Activated CD4-positive, alpha-beta T cell treated with anti-CD3 and anti-CD28 coated beads, Interleukin-2, amount 10 ng/mL, durations not matched to agents 7 days and 5 days (primary cell): Measurements from ENCODE around the gene CDX1. TPM values are rescaled to one million over a fixed set of nuclear protein-coding genes. Genes with fewer than 3 reads are reported as not detected.

ENCODE experiments used
- CTCF ChIA-PET: fragments of 350-600 bp; sonication (Branson Sonifier 250); formaldehyde crosslinking; loops from one replicate; lab custom pipeline; 2021; ENCODE audit warnings: antibody characterized with exemption; lab: Charles Lee
- POLR2A ChIA-PET: fragments of 350-600 bp; sonication (Branson Sonifier 250); formaldehyde crosslinking; loops from one replicate; lab custom pipeline; 2021; ENCODE audit warnings: antibody characterized with exemption; lab: Charles Lee
- DNase-seq: peaks from one replicate; pipeline ENCODE4 v3.0.0-alpha.2; 2020
- H3K27ac Mint-ChIP-seq: one replicate; pipeline ENCODE4 v1.8.0; 2021; ENCODE audit warnings: mild to moderate bottlenecking, moderate library complexity, mixed read lengths
- H3K27me3 Mint-ChIP-seq: one replicate; pipeline ENCODE4 v1.8.0; 2021; ENCODE audit warnings: mixed read lengths
- H3K36me3 Mint-ChIP-seq: one replicate; pipeline ENCODE4 v1.8.0; 2021; ENCODE audit warnings: low read depth, mixed read lengths
- H3K4me1 Mint-ChIP-seq: one replicate; pipeline ENCODE4 v1.8.0; 2021; ENCODE audit warnings: mixed read lengths
- H3K4me3 Mint-ChIP-seq: one replicate; pipeline ENCODE4 v1.8.0; 2021; ENCODE audit warnings: mild to moderate bottlenecking, moderate library complexity, mixed read lengths
- H3K9me3 Mint-ChIP-seq: one replicate; pipeline ENCODE4 v1.8.0; 2021; ENCODE audit warnings: mixed read lengths
- total RNA-seq, 2 experiments: library from RNA; stranded (reverse); gene quantifications; one replicate each; pipeline ENCODE4 v1.2.3, GENCODE V29; 2021

CDX1 gene
- total RNA-seq, 2 experiments from 2014 or later, result not detected

GRCh38 chr5:150143350-150144245 lies 23.0 kb upstream of the CDX1 start:
- CTCF ChIA-PET, result no interaction called here
- Mint-ChIP-seq H3K9me3 (no peaks in the 10 kb centered on the region), H3K27ac (no peak overlapping the region)

GRCh38 chr5:150144246-150144801 lies 22.3 kb upstream of the CDX1 start:
- DNase-seq, result no peak
- H3K4me3 Mint-ChIP-seq, result no peak overlapping the region
- no peaks in the 10 kb centered on the region for H3K36me3 Mint-ChIP-seq
- CTCF ChIA-PET, result interaction anchor here (1.3 to 1.7 kb wide), 3 partner anchors 11 to 14 kb away, joined by 3 to 5 read pairs (median 4); no protein-coding TSS in a partner anchor
- no peaks in the 10 kb centered on the region for H3K27me3 Mint-ChIP-seq
- H3K27ac Mint-ChIP-seq, result no peak overlapping the region
- H3K4me1 Mint-ChIP-seq, result peaks cover 23% of the 10 kb centered on the region
- POLR2A ChIA-PET, result no interaction called here
- H3K9me3 Mint-ChIP-seq, result no peaks in the 10 kb centered on the region

More at GRCh38 chr5:150143350-150144245, 23.0 kb upstream of the CDX1 start:
- H3K4me3 Mint-ChIP-seq, result no peak overlapping the region
- no peak for DNase-seq
- no peaks in the 10 kb centered on the region for H3K27me3 Mint-ChIP-seq
- peaks cover 16% of the 10 kb centered on the region for H3K4me1 Mint-ChIP-seq
- POLR2A ChIA-PET, result no interaction called here
- no peaks in the 10 kb centered on the region for H3K36me3 Mint-ChIP-seq

- no peak for DNase-seq
- Mint-ChIP-seq H3K9me3 (no peaks in the 10 kb centered on the region), H3K27ac (no peak overlapping the region), H3K27me3 (no peaks in the 10 kb centered on the region), H3K36me3 (no peaks in the 10 kb centered on the region), H3K4me1 (peaks cover 29% of the 10 kb centered on the region), H3K4me3 (no peak overlapping the region)
- POLR2A ChIA-PET, result no interaction called here
- CTCF ChIA-PET, result interaction anchor here (0.6 to 1.7 kb wide), 6 partner anchors 9 to 33 kb away, joined by 3 to 5 read pairs (median 4); no protein-coding TSS in a partner anchor
Measured at GRCh38 chr5:150144879-150145278, 21.7 kb upstream of the CDX1 start.

- Mint-ChIP-seq H3K36me3 (no peaks in the 10 kb centered on the region), H3K4me1 (peaks cover 38% of the 10 kb centered on the region), H3K27ac (no peak overlapping the region), H3K4me3 (no peak overlapping the region), H3K9me3 (no peaks in the 10 kb centered on the region), H3K27me3 (no peaks in the 10 kb centered on the region)
- CTCF ChIA-PET, result interaction anchor here (1.3 kb wide), 1 partner anchor 10 kb away, joined by 5 read pairs; no protein-coding TSS in a partner anchor
- POLR2A ChIA-PET, result no interaction called here
- DNase-seq, result no peak
Measured at GRCh38 chr5:150146235-150146634, 20.3 kb upstream of the CDX1 start.

- Mint-ChIP-seq H3K27ac (no peak overlapping the region), H3K36me3 (no peaks in the 10 kb centered on the region), H3K4me3 (no peak overlapping the region), H3K9me3 (no peaks in the 10 kb centered on the region), H3K27me3 (no peaks in the 10 kb centered on the region), H3K4me1 (peaks cover 38% of the 10 kb centered on the region)
- DNase-seq, result no peak
- ChIA-PET CTCF (interaction anchor here (1.0 kb wide), 1 partner anchor 480 kb away, joined by 3 read pairs; no protein-coding TSS in a partner anchor), POLR2A (no interaction called here)
Measured at GRCh38 chr5:150146862-150147601, 19.5 kb upstream of the CDX1 start.

- no peaks in the 10 kb centered on the region for H3K36me3 Mint-ChIP-seq
- H3K4me3 Mint-ChIP-seq, result no peak overlapping the region
- peaks cover 41% of the 10 kb centered on the region for H3K4me1 Mint-ChIP-seq
- ChIA-PET CTCF (interaction anchor here (1.0 to 3.4 kb wide), 2 partner anchors 8 to 480 kb away, joined by 3 to 9 read pairs; no protein-coding TSS in a partner anchor), POLR2A (no interaction called here)
- H3K27me3 Mint-ChIP-seq, result no peaks in the 10 kb centered on the region
- H3K9me3 Mint-ChIP-seq, result no peaks in the 10 kb centered on the region
- peak overlapping the region; percentile 42 for H3K27ac Mint-ChIP-seq
- no peak for DNase-seq
Measured at GRCh38 chr5:150147670-150148069, 18.9 kb upstream of the CDX1 start.

GRCh38 chr5:150148117-150148927 lies 18.3 kb upstream of the CDX1 start:
- Mint-ChIP-seq H3K4me1 (peaks cover 35% of the 10 kb centered on the region), H3K27ac (peak overlapping the region; percentile 94), H3K4me3 (no peak overlapping the region), H3K36me3 (no peaks in the 10 kb centered on the region), H3K9me3 (no peaks in the 10 kb centered on the region), H3K27me3 (no peaks in the 10 kb centered on the region)
- POLR2A ChIA-PET, result no interaction called here
- no peak for DNase-seq
- CTCF ChIA-PET, result interaction anchor here (0.8 to 3.4 kb wide), 4 partner anchors 8 to 481 kb away, joined by 3 to 9 read pairs (median 3); no protein-coding TSS in a partner anchor

GRCh38 chr5:150149618-150150017 lies 17.0 kb upstream of the CDX1 start:
- Mint-ChIP-seq H3K9me3 (no peaks in the 10 kb centered on the region), H3K4me3 (peak overlapping the region; percentile 31), H3K4me1 (peaks cover 39% of the 10 kb centered on the region), H3K27ac (peak overlapping the region; percentile 94), H3K27me3 (peaks cover 8% of the 10 kb centered on the region), H3K36me3 (no peaks in the 10 kb centered on the region)
- POLR2A ChIA-PET, result no interaction called here
- CTCF ChIA-PET, result interaction anchor here (0.6 to 3.4 kb wide), 4 partner anchors 10 to 201 kb away, joined by 3 to 9 read pairs (median 3); no protein-coding TSS in a partner anchor
- DNase-seq, result peak; percentile 48

GRCh38 chr5:150152636-150153462 lies 13.7 kb upstream of the CDX1 start:
- no peak overlapping the region for H3K27ac Mint-ChIP-seq
- ChIA-PET CTCF (no interaction called here), POLR2A (no interaction called here)
- H3K4me1 Mint-ChIP-seq, result peaks cover 42% of the 10 kb centered on the region
- H3K27me3 Mint-ChIP-seq, result peaks cover 33% of the 10 kb centered on the region
- H3K9me3 Mint-ChIP-seq, result no peaks in the 10 kb centered on the region
- DNase-seq, result no peak
- H3K4me3 Mint-ChIP-seq, result no peak overlapping the region
- H3K36me3 Mint-ChIP-seq, result no peaks in the 10 kb centered on the region

- ChIA-PET POLR2A (no interaction called here), CTCF (no interaction called here)
- DNase-seq, result no peak
- peak overlapping the region; percentile 71 for H3K27ac Mint-ChIP-seq
- peaks cover 39% of the 10 kb centered on the region for H3K4me1 Mint-ChIP-seq
- no peaks in the 10 kb centered on the region for H3K36me3 Mint-ChIP-seq
- peaks cover 33% of the 10 kb centered on the region for H3K27me3 Mint-ChIP-seq
- no peaks in the 10 kb centered on the region for H3K9me3 Mint-ChIP-seq
- no peak overlapping the region for H3K4me3 Mint-ChIP-seq
Measured at GRCh38 chr5:150153483-150153882, 13.1 kb upstream of the CDX1 start.

- peak overlapping the region; percentile 46 for H3K4me3 Mint-ChIP-seq
- H3K9me3 Mint-ChIP-seq, result no peaks in the 10 kb centered on the region
- CTCF ChIA-PET, result no interaction called here
- H3K4me1 Mint-ChIP-seq, result peaks cover 33% of the 10 kb centered on the region
- H3K36me3 Mint-ChIP-seq, result no peaks in the 10 kb centered on the region
- POLR2A ChIA-PET, result no interaction called here
- H3K27me3 Mint-ChIP-seq, result peaks cover 33% of the 10 kb centered on the region
- H3K27ac Mint-ChIP-seq, result no peak overlapping the region
- DNase-seq, result peak; percentile 21
Measured at GRCh38 chr5:150153957-150154617, 12.5 kb upstream of the CDX1 start.
